Measurements from ENCODE around the gene RNU1-4.
A peak's percentile ranks its signal among the peaks of the same experiment; 100 is the strongest.
"Not testable (repeated sequence)": the region's sequence is repeated elsewhere in the genome, so short reads cannot be mapped to it uniquely, and the experiment has no call there.

RNU1-4 gene

DNA sequence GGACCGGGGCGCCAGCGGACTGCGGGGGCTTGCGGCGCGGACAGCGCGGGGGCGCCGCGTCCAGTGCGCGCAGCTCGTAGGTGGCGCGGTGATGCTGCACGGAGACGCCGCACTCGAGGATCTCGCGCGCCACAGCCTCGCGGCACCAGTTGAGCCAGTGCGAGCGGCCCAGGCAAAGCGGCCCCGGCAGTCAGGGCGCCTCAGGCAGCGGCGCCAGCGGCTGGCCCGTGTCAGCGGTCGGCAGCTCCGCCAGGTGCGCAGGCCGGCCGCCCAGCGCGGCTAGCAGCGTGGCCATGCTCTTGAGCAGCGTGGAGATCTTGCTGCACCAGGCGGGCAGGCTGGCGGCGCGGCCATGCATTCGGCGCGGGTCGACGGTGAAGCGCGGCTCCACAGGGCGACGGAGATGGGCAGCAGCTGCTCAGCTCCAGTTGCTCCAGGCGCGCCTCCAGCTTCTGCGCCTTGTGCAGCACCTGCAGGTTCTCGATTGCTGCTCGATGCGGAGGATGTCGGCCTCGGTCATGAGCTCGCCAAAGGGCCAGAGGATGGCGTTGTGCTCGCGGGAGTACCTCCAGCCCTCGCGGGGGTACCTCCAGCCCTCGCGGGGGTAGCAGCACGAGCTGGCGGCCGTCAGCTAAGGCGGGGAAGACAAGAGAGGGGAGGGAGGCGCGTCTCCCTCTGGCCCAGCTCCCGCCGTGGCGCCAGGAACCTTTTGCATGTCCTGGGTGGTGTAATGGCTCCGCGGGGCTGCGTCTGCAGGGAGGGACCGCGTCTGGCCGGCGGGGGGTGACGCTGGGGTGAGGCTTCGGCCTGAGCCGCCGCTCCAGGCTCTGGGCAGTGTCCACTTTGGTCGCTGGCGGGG lies 46.6 kb upstream of the RNU1-4 start:
- not testable (repeated sequence) for H3K18ac ChIP-seq (ENCODE audit: low read length); H3K4me2 ChIP-seq (ENCODE audit: low read length); H3K36me3 ChIP-seq (ENCODE audit: control insufficient read depth in 1 of 2, insufficient read depth in 2 of 2, low read length in 2 of 2); H3K9me3 ChIP-seq (ENCODE audit: insufficient read depth, low read depth, low read length); H3K79me2 ChIP-seq (ENCODE audit: control insufficient read depth, insufficient read depth, low read length, poor library complexity); H3K4me1 ChIP-seq (ENCODE audit: control insufficient read depth in 1 of 2, insufficient read depth in 2 of 2, low read length in 2 of 2); H3K14ac ChIP-seq (ENCODE audit: low read length); H3K4ac ChIP-seq (ENCODE audit: low read depth, low read length); H2BK5ac ChIP-seq (ENCODE audit: low read depth, low read length, poor library complexity); H3K27me3 ChIP-seq (ENCODE audit: insufficient read depth, low read length); H2AFZ ChIP-seq (ENCODE audit: insufficient read depth, low read length, poor library complexity); H3K23ac ChIP-seq (ENCODE audit: low read length); DNase-seq; H3K79me1 ChIP-seq (ENCODE audit: low read length); H4K12ac ChIP-seq (ENCODE audit: low read depth, low read length); H4K91ac ChIP-seq (ENCODE audit: low read depth, low read length); H3K9ac ChIP-seq (ENCODE audit: low read length); H3K4me3 ChIP-seq (ENCODE audit: low read depth, low read length); H3K27ac ChIP-seq (ENCODE audit: low read depth, low read length); H4K8ac ChIP-seq (ENCODE audit: low read depth, low read length); H2AK5ac ChIP-seq (ENCODE audit: low read length); H2BK120ac ChIP-seq (ENCODE audit: insufficient read depth, low read length, poor library complexity); H2BK12ac ChIP-seq (ENCODE audit: low read length)
- no CpG with 5 or more reads among the region's 96 CpGs for WGBS (ENCODE audit: extremely low coverage, insufficient coverage, insufficient read length)

DNA sequence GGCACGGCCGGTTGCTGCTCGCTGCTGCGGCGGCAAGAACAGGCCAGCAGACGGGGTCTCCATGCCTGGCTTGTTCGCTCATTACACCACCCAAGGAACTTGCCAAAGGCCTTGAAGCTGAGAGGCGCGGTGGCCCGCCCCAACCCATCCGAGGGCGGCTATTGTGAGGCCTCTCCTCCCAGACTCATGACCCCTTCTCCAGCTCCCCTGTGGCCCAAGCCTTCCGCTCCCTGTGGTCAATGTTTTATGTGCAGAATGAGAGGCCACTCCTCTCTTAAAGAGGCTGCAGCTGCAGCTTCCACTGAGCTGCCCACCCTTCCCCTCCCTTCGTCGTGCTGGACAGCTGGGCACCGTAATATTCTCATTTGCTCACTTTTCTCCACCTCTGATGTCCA lies 46.0 kb upstream of the RNU1-4 start:
- not testable (repeated sequence) for H3K4ac ChIP-seq (ENCODE audit: low read depth, low read length); H4K12ac ChIP-seq (ENCODE audit: low read depth, low read length); H2BK12ac ChIP-seq (ENCODE audit: low read length); H2AFZ ChIP-seq (ENCODE audit: insufficient read depth, low read length, poor library complexity); H3K36me3 ChIP-seq (ENCODE audit: control insufficient read depth in 1 of 2, insufficient read depth in 2 of 2, low read length in 2 of 2); H3K79me1 ChIP-seq (ENCODE audit: low read length); H3K9ac ChIP-seq (ENCODE audit: low read length); H3K27ac ChIP-seq (ENCODE audit: low read depth, low read length); H3K23ac ChIP-seq (ENCODE audit: low read length); H3K27me3 ChIP-seq (ENCODE audit: insufficient read depth, low read length); H2BK5ac ChIP-seq (ENCODE audit: low read depth, low read length, poor library complexity); H3K14ac ChIP-seq (ENCODE audit: low read length); DNase-seq; H4K91ac ChIP-seq (ENCODE audit: low read depth, low read length); H3K9me3 ChIP-seq (ENCODE audit: insufficient read depth, low read depth, low read length); H3K4me2 ChIP-seq (ENCODE audit: low read length); H3K4me1 ChIP-seq (ENCODE audit: control insufficient read depth in 1 of 2, insufficient read depth in 2 of 2, low read length in 2 of 2); H2BK120ac ChIP-seq (ENCODE audit: insufficient read depth, low read length, poor library complexity); H3K79me2 ChIP-seq (ENCODE audit: control insufficient read depth, insufficient read depth, low read length, poor library complexity); H3K18ac ChIP-seq (ENCODE audit: low read length); H4K8ac ChIP-seq (ENCODE audit: low read depth, low read length); H3K4me3 ChIP-seq (ENCODE audit: low read depth, low read length); H2AK5ac ChIP-seq (ENCODE audit: low read length)
- no CpG with 5 or more reads among the region's 16 CpGs for WGBS (ENCODE audit: extremely low coverage, insufficient coverage, insufficient read length)

DNA sequence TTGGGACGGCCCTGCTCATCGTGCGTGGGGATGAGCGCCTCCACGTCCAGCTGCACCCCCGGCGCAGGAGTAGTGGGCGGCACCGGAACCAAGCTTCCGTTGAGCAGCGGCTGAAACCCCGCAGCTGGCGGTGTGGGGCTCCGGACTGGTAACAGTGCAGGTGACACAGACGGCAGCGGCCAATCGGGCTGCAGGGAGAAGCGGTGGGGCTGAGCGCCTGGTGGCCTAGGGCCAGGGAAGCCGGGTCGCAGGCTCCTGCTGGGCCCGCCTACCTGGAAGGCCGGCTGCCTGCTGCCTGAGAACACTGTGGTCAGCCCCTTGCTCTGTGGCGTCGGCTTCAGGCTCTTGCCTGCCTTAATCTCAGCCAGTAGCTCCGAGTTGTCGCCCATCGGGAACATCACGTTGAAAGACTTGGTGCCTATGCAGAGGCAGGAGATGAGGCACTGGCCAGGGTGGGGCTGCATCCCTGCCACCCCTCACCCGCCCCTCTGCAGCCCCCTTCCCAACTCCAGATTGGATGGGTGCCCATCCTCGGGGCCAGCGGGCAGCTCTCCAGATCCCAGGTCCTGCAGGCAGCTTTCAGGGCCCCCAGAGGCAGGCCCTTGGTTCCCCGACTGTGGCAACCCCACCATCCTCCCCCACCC lies 43.7 kb upstream of the RNU1-4 start:
- not testable (repeated sequence) for H2BK5ac ChIP-seq (ENCODE audit: low read depth, low read length, poor library complexity)

DNA sequence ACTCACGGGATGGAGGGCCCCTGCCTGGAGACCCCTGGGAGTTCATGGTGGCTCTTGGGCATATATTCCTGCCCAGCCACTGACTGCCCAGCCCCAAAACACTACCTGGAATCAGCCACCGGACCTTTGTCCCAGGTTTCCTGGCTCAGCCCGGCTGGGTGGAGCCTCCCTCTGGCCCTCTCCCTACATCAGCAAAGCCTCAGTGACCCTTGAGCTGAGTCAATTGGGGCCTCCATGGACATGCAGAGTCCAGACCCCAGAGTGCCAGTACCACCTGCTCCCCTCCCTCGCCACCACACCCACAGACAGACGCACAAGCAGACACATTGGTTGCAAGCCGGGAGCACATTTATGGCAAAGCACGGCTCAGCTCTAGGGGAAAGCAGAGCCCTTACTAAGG lies 43.2 kb upstream of the RNU1-4 start:
- H3K79me2 ChIP-seq (ENCODE audit: control insufficient read depth, insufficient read depth, low read length, poor library complexity); H2AFZ ChIP-seq (ENCODE audit: insufficient read depth, low read length, poor library complexity); H3K4me2 ChIP-seq (ENCODE audit: low read length); H3K4ac ChIP-seq (ENCODE audit: low read depth, low read length); H2BK12ac ChIP-seq (ENCODE audit: low read length); H3K14ac ChIP-seq (ENCODE audit: low read length); H4K12ac ChIP-seq (ENCODE audit: low read depth, low read length); H3K23ac ChIP-seq (ENCODE audit: low read length); H3K4me3 ChIP-seq (ENCODE audit: low read depth, low read length); DNase-seq; H3K9ac ChIP-seq (ENCODE audit: low read length); H2BK120ac ChIP-seq (ENCODE audit: insufficient read depth, low read length, poor library complexity); H2AK5ac ChIP-seq (ENCODE audit: low read length); H3K79me1 ChIP-seq (ENCODE audit: low read length); H4K91ac ChIP-seq (ENCODE audit: low read depth, low read length); H3K18ac ChIP-seq (ENCODE audit: low read length); H4K8ac ChIP-seq (ENCODE audit: low read depth, low read length); H3K27ac ChIP-seq (ENCODE audit: low read depth, low read length); H3K27me3 ChIP-seq (ENCODE audit: insufficient read depth, low read length); H3K4me1 ChIP-seq (ENCODE audit: control insufficient read depth in 1 of 2, insufficient read depth in 2 of 2, low read length in 2 of 2); H3K36me3 ChIP-seq (ENCODE audit: control insufficient read depth in 1 of 2, insufficient read depth in 2 of 2, low read length in 2 of 2); H3K9me3 ChIP-seq (ENCODE audit: insufficient read depth, low read depth, low read length); H2BK5ac ChIP-seq (ENCODE audit: low read depth, low read length, poor library complexity): not testable (repeated sequence)
- no CpG with 5 or more reads among the region's 7 CpGs for WGBS (ENCODE audit: extremely low coverage, insufficient coverage, insufficient read length)

More for the DNA sequence above, 43.7 kb upstream of the RNU1-4 start:
- H2BK120ac ChIP-seq (ENCODE audit: insufficient read depth, low read length, poor library complexity); H3K4me3 ChIP-seq (ENCODE audit: low read depth, low read length); H4K91ac ChIP-seq (ENCODE audit: low read depth, low read length); H3K9me3 ChIP-seq (ENCODE audit: insufficient read depth, low read depth, low read length); H3K4ac ChIP-seq (ENCODE audit: low read depth, low read length); H3K18ac ChIP-seq (ENCODE audit: low read length); H3K27me3 ChIP-seq (ENCODE audit: insufficient read depth, low read length); H3K79me1 ChIP-seq (ENCODE audit: low read length); H4K12ac ChIP-seq (ENCODE audit: low read depth, low read length); H2AK5ac ChIP-seq (ENCODE audit: low read length); H3K4me1 ChIP-seq (ENCODE audit: control insufficient read depth in 1 of 2, insufficient read depth in 2 of 2, low read length in 2 of 2); H3K4me2 ChIP-seq (ENCODE audit: low read length); H3K27ac ChIP-seq (ENCODE audit: low read depth, low read length); H3K23ac ChIP-seq (ENCODE audit: low read length); H3K36me3 ChIP-seq (ENCODE audit: control insufficient read depth in 1 of 2, insufficient read depth in 2 of 2, low read length in 2 of 2); H3K9ac ChIP-seq (ENCODE audit: low read length); H2BK12ac ChIP-seq (ENCODE audit: low read length); H2AFZ ChIP-seq (ENCODE audit: insufficient read depth, low read length, poor library complexity); H4K8ac ChIP-seq (ENCODE audit: low read depth, low read length); H3K14ac ChIP-seq (ENCODE audit: low read length); H3K79me2 ChIP-seq (ENCODE audit: control insufficient read depth, insufficient read depth, low read length, poor library complexity): not testable (repeated sequence)
- DNase-seq: peak in 1 of 2 donors; percentile 1
- no CpG with 5 or more reads among the region's 33 CpGs for WGBS (ENCODE audit: extremely low coverage, insufficient coverage, insufficient read length)
